K562 (cell line): ENCODE results near the gene TSEN54.

Source experiments
- DIDO1 ChIP-seq: fragments of 450-650 bp; IDR thresholded peaks from 2 replicates; pipeline ENCODE4 v1.6.1; 2016; ENCODE audit warnings: low read depth, missing biosample characterization, missing genetic modification characterization
- MAFF ChIP-seq: IDR thresholded peaks from 2 replicates; pipeline ENCODE4 v1.6.1; 2012; ENCODE audit warnings: low read length, improper control_type of control experiment
- TCF7 ChIP-seq: sonication (generic); IDR thresholded peaks from 2 replicates; pipeline ENCODE4 v1.6.1; 2016; ENCODE audit warnings: antibody characterized with exemption, borderline replicate concordance

DNA sequence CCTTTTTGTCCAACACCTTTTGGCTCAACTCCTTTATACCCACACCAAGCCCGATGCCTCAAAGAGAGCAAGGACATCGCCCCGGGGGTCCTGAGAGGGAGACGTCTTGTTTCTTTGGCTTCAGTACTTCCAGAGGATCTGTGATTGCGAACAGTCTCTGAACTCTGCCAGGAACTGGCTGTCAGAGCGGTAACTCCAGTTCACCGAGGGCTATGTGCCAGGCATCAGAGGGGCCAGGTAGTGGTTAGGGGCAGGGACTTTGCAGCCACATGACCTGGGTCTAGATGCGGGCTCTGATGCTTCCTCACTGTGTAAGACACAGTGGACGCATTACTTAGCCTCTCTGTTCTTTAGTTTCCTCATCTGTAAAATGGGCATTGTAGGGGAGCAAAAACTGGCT, 30.8 kb downstream of the TSEN54 start:
- TF ChIP-seq DIDO1 (tag) = no peak
- TF ChIP-seq MAFF = no peak
- TF ChIP-seq TCF7 = no peak
